Stimulated activated CD8-positive, alpha-beta memory T cell treated with anti-CD3 and anti-CD28 coated beads, Interleukin-2, amount 100 ng/mL, for 48 hours (primary cell): Measurements from ENCODE around the gene SSH2.

Experiments used
- DNase-seq, 2 donors: peaks; one replicate each; pipeline ENCODE4 v3.0.0-alpha.2; 2020; ENCODE audit warnings: low read depth in 2 of 2

Gene SSH2

DNA sequence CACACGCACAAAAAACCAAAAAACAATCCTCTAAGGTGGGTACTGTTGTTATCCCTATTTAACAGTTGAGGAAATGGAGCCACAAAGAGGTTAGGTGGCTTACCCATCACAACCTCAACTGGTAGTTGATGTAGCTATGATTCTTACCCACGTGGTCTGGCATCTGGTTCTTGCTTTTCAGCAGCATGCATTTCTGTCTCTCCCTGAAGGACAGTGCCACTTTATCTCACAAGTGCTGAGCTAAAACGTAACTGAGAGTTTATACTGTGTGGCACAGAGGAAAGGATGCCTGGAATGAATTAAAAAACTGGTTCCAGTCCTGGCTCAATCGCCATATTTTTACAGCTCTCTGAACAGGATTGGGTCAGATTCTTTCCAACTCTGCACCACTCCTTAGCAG lies 305.4 kb downstream of the SSH2 start:
- DNase-seq = no peak

GRCh38 chr17:29623283-29623647 lies 306.8 kb downstream of the SSH2 start:
- DNase-seq = no peak

DNA sequence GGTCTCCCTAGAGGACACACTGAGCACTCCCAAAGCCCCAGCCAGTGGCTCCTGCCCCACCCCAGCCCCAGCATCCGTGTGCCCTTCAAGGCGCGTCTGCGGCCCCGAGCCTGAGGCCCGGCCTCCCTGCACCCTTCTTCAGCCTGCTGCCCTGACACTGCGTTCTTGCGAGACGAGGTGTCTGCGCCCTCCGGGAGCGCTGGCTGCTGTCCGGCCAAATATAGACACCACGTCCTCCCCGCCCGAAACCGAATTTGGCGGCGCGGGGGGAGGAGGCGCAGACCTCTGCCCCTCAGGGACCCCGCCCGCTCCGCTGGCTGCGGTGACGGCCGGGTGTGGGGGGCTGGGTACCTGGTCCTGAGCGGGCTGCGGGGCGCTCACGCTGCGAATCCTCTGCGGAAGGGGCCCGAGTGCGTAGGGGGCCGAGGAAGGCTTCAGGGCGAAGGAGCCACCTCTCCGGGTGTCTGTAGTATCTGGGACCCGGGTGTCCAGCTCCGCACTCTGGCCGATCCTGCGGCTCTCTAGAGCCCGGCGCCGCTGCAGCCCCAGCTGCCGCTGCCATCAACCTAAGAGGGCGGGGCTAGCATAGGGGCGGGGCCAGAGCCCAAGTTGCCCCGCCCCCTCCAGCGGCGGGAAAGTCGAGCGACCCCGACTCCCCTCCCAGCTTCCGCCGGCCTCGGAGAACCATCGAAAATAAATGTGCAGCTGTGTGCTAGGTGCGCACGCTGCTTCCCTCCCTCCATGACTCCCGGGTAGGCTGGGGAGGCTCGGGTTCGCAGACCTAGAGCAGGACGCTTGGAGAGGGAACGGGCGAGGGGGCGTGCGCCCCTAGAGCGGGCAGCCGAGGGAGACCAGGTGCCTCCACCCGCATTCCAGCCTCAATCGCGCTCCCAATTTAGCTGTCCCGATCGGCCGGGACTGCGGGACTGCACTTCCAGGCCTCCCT lies 307.4 kb downstream of the SSH2 start, which contains the start of gene CORO6:
Gene CORO6 (minus strand): TSS at position 576 of the 946 bp plus-strand sequence. CDS start 1,491 bp downstream, outside the sequence.
- peak in 1 of 2 donors; percentile 64 for DNase-seq

DNA sequence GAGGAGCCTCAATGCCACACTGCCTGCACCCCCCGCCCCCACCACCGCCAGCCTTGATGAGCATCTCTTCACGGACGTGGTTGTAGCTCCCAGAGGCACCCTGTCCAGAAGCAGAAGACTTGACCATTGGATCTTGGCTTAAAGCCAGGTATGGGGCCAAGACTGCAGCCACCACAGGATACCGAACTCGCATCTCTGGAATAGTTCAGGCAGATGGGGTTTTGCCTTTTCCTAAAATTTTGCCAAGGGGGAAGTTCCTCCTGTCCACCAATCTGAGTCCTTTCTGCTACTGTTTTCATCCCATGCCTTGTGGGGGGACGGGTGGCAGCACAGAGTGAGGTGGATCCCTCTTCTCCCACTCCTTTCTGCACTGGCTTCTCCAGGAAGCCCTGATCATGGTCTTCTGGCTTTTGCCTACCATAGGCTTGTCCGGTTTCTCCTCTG lies 308.3 kb downstream of the SSH2 start:
- no peak for DNase-seq

DNA sequence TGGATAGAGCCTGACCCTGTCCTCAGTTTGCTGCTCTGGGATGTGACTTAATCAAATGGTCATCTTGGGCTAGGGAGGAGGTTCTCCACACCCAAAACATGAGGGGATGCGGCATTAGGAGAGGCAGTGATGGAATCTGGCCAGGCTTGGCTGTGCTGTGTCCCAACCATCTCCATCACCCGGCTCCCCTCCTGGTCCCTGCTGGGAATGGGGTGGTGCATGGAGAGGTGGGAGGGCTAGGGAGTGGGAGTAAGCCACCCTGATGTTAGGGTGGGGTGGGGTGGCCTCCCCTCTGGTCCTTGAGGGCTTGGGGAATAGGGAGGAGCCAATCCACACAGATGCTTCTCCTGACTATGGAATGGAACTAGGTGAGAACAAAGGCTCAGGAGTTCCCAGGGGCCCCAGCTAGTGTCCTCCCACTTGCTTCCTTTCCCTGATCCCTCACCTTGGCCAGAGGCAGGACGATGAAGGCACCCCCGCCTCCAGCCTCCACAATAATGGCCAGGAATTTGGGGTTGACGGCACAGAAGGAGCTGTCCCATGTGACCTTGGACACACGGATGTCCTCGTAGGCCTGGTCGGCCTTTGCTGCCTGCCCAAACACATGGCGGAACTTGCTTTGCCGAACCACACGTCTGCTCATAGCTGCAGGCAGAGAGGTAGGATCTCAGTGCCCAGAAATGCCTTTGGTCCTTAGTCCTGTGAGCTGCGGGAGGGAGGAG lies 309.1 kb downstream of the SSH2 start:
- DNase-seq = no peak

GRCh38 chr17:29620271-29620670 lies 309.8 kb downstream of the SSH2 start:
- no peak for DNase-seq

- no peak for DNase-seq
Observed at GRCh38 chr17:29619251-29619650, 310.8 kb downstream of the SSH2 start.

DNA sequence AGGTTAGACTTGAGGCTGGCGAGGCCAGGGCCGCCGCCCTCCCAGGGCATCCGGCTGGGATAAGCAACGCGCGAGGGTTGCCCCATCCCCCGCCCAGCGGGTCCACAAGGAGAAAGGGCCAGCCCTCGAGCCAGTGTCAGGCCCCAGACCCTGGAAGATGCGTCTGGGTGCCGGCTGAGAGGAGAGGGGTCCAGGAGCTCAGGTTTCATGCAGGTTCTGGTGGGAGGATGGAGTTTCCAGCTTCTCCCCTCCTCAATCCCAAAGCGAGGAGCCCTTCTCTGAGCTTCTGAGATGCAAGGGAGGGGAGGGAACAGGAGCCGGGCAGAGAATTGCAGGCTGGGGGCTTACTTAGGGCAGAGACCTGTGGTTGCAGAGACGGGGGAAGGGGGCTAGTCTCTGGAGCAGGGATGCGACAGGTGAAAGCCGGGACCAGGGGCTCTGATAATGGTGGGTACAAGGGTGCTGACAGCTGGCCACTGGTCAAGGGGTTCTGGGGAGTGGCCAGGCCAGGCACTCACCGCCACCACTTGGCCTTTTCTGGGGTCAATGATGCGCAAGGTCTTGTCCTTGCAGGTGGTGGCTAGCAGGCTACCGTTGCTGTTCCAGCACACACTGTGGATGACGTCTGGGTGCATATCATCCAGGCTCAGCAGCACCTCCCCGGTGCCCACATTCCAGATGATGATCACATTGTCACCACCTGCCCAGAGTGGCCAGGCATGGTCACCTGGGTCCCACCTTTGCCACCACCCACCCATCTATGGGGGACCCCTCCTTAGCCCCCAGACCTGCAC lies 311.6 kb downstream of the SSH2 start:
- no peak for DNase-seq

DNA sequence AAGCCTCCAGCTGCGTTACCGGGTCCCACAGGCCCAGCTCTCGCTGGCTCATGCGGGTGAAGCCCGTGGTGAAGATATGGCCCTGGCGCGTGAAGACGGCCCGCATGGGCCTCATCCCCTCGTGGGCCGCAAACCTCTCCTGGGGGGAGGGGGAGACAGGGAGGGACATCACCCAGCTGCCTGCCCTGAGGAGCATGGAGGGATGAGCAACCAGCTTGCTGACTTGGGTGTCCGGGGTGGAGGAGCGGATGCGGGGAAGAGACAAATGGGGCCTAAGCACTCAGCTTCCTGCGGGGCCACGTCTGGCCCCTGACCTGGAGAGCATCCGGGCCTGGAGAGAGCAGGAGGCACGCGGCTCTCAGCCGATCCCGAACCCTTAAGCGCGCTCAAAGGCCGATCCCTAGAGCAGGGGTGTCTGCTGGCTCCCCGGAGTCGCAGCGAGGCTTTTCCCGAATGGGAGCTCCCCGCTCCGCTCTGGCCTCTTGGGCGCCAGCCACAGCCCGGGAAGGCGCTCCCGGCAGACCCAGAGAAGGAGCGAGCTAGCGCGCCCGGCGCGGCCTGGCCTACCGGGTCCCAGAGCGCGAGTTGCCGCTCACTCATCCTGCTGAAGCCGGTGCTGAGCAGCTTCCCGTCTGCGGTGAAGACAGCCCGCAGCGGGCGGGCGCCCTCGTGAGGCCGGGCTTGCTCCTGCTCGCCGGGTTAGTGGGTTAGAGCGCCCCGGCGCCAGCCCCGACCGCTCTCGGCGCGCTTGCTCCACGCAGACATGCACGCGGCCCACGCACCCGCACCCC lies 312.4 kb downstream of the SSH2 start:
- peak; percentile 81 to 84 for DNase-seq

DNA sequence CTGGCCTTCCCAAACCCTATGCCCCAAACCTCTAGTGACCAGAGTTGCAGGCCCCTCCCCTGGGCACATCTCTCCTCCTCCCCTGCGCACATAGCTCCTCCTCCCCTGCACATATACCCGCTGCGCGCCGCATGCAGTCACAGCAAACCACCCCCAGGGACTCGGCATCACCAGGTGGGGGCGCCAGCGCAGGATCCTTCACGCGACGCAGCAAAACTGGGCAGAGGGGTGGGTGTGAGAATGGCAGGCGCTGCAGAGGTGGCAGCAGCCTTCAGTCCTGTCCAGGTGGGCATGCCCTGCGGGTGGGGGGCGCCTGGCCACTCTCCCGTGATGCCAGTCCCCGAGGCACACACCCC lies 312.9 kb downstream of the SSH2 start:
- peak; percentile 84 to 91 for DNase-seq

- DNase-seq = no peak
Observed at GRCh38 chr17:29616300-29617048, 313.6 kb downstream of the SSH2 start.

DNA sequence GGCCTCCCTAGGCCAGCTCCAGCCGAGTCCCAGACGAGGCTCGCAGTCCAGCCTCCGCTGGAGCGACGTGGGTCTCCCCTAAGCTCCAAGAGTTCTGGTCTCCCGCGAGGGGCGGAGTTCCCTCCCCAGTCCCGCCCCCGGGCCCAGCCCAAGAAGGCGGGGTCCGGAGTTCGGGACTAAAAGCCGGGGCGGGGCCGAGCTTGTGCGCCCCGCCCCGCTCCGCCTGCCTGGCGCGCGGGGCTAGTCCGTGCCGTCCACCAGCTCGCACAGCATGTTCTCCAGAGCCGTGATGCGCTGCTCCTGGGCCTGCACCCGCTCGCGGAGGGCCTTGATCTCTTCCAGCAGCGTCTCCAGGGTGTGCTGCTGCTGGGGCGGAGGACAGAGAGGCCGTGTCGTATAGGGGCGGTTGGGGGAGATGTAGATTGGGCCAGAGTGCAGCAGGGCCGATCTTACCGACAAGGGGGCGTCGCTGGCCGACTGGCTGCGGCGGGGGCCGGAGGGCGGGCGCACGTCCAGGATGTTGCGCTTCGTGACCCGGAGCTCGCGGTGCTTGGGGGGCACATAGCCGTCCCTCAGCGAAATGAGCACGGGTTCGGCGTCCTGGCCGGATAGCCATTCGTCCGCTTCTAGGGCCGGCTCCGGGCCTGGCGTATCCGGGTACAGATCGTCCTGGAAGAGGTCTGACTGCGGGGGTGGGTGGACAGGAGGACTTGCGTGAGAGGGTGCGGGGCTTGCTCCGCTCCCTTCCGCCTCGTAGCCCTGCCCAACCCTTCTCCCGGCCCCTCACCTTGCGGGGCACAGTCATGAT lies 314.3 kb downstream of the SSH2 start:
- peak; percentile 76 to 79 for DNase-seq

GRCh38 chr17:29615048-29615385 lies 315.0 kb downstream of the SSH2 start:
- no peak for DNase-seq

GRCh38 chr17:29614349-29615047 lies 315.5 kb downstream of the SSH2 start:
- DNase-seq = no peak

- DNase-seq = no peak
Observed at GRCh38 chr17:29613856-29614255, 316.2 kb downstream of the SSH2 start.

DNA sequence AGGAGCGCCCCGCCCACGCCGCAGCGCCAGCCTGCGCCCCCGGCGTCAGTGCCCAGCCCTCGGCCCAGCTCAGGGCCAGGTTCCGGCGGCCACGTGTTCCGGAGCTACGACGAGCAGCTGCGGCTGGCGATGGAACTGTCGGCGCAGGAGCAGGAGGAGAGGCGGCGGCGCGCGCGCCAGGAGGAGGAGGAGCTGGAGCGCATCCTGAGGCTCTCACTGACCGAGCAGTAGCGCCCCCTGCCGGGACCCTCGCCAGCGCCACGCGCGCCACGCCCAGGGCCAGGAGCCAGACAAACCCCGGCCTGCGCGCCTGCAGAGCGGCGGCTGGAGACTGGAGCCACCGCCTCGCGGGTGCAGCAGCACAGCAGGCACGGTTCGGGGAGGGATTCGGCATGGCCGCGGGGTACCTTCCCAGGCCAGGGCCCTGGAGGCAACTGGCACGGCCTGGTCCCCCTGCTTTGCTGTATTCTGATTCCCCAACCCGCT lies 316.6 kb downstream of the SSH2 start:
- DNase-seq = peak; percentile 95 to 97

DNA sequence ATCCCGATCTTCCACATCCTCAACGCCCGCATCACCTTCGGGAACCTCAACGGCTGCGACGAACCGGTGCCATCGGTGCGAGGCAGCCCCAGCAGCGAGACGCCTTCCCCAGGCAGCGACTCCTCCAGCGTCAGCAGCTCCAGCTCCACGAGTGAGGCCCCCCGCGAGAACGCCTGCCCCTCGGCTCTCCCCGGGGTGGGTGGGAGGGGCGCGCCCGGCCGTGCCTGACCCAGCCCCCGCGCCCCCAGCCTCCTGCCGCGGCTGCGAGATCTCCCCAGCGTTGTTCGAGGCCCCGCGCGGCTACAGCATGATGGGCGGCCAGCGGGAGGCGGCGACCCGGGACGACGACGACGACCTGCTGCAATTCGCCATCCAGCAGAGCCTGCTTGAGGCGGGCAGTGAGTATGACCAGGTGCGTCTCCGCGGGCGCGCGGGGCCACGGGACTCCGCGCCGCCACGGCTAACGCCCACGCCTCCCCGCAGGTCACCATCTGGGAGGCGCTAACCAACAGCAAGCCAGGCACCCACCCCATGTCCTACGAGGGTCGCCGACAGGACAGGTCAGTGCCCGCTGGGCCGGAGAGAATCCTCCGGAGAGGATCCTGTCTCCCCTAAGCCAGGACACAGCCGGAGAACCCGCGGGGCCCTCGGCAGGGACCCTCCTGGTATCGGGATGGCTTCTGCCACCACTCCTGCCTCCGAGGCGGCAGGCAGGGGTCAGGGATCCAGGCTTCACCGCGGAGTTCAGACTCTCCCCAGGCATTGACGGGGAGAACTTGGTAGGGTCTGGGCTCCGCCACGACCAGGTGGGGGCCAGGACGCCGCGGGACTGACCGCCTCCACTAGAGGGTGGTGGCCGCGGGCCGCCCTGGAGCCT lies 317.4 kb downstream of the SSH2 start:
- DNase-seq = no peak

DNA sequence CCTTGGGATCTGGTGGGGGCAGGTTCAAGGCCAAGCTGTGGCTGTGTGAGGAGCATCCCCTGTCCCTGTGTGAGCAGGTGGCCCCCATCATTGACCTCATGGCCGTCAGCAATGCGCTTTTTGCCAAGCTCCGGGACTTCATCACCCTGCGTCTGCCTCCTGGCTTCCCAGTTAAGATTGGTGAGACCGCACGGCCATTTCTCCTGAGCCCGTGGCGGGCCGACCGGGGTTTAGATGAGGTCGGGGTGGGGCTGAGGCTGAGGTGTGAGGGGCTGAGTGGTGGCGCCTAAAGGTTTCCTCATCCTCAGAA lies 318.0 kb downstream of the SSH2 start:
- no peak for DNase-seq
